NCI-H2171 (cell line): Measurements from ENCODE around the gene APMAP.
A peak's percentile ranks its signal among the peaks of the same experiment; 100 is the strongest.
"Not testable (repeated sequence)": the region's sequence is repeated elsewhere in the genome, so short reads cannot be mapped to it uniquely, and the experiment has no call there.

Experiments
- DNase-seq: peaks from one replicate; lab custom pipeline; 2025; lab: John Stamatoyannopoulos, UW

APMAP gene

DNA sequence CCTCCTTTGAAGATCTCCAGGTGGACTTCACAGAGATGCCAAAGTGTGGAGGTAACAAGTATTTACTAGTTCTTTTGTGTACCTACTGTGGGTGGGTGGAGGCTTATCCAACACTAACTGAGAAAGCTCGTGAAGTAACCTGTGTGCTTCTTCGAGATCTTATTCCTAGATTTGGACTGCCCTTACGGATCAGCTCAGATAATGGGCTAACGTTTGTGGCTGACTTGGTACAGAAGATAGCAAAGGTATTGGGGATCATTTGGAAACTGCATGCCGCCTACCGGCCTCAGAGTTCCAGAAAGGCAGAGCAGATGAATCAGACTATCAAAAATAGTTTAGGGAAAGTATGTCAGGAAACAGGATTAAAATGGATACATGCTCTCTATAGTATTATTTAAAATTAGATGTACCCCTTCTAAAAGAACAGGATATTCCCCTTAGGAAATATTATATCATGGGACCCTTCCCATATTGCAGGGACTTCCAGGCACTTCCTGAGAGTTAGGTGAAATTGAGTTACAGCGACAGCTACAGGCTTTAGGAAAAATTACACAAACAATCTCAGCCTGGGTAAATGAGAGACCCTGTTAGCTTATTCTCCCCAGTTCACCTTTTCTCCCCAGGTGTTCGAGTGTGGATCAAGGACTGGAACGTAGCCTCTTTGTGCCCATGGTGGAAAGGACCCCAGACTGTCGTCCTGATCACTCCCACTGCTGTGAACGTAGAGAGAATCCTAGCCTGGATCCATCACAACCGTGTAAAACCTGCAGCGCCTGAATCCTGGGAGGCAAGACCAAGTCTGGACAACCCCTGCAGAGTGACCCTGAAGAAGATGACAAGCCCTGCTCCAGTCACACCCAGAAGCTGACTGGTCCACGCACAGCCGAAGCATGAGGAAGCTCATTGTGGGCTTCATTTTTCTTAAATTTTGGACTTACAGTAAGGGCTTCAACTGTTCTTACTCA, 61.5 kb downstream of the APMAP start:
- not testable (repeated sequence) for DNase-seq

DNA sequence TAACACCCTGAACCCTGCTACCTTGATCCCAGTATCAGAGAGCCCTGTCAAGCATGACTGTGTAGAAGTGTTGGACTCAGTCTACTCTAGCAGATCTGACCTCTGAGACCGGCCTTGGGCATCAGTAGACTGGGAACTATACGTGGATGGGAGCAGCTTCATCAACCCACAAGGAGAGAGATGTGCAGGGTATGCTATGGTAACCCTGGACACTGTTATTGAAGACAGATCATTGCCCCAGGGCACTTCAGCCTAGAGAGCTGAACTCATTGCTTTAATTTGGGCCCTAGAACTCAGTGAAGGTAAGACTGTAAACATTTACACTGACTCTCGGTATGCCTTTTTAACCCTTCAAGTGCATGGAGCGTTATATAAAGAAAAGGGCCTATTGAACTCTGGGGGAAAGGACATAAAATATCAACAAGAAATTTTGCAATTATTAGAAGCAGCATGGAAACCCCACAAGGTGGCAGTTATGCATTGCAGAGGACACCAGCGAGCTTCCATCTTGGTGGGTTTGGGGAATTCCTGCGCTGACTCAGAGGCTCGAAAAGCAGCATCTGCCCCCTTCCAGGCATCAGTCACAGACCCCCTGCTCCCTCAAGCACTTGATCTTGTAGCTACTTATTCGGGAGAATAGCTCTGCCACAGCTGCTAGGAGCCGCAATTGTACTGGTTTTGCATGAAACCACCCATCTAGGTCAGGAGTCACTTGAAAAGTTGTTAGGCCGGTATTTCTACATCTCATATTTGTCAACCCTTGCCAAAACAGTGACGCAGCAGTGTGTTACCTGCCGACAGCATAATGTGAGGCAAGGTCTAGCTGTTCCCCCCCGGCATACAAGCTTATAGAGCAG, 62.5 kb downstream of the APMAP start:
- DNase-seq = not testable (repeated sequence)

DNA sequence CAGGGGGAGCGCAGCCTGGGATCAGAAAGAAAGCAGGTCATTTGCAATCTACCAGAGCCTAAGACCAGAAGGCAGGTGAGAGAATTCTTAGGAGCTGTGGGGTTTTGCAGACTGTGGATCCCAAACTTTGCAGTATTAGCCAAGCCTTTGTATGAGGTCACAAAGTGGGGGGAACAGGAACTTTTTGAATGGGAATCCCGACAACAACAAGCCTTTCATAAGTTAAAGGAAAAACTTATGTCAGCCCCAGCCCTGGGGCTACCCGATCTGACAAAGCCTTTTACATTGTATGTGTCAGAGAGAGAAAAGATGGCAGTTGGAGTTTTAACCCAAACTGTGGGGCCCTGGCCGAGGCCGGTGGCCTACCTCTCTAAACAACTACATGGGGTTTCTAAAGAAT, 63.3 kb downstream of the APMAP start:
- not testable (repeated sequence) for DNase-seq

DNA sequence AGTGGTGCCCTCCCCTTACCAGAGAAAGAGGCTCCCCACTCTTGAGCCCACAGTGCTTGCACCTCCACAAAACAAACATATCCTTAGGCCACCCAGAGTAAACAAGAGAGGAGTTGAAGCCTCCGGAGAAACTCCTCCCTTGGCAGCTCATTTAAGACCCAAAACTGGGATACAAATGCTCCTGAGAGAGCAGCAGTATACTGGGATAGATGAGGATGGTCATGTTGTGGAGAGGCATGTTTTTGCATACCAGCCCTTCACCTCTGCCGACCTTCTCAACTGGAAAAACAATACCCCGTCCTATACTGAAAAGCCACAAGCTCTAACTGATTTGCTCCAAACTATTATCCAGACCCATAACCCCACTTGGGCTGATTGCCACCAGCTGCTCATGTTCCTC, 71.8 kb downstream of the APMAP start:
- not testable (repeated sequence) for DNase-seq

DNA sequence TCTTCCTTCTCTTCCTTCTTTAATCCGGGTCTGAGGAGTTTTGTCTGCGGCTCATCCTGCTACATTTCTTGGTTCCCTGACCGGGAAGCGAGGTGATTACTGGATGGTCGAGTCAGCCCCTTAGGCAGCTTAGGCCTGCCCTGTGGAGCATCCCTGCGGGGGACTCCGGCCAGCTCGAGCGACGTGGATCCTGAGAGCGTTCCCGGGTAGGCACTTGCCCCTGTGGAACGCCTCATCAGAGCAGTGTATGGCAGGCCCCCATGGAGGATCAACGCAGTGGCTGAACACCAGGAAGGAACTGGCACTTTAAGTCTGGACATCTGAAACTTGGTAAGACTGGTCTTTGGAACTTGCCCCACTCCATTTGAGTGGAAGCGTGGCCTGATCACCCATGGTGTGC, 72.9 kb downstream of the APMAP start:
- not testable (repeated sequence) for DNase-seq

DNA sequence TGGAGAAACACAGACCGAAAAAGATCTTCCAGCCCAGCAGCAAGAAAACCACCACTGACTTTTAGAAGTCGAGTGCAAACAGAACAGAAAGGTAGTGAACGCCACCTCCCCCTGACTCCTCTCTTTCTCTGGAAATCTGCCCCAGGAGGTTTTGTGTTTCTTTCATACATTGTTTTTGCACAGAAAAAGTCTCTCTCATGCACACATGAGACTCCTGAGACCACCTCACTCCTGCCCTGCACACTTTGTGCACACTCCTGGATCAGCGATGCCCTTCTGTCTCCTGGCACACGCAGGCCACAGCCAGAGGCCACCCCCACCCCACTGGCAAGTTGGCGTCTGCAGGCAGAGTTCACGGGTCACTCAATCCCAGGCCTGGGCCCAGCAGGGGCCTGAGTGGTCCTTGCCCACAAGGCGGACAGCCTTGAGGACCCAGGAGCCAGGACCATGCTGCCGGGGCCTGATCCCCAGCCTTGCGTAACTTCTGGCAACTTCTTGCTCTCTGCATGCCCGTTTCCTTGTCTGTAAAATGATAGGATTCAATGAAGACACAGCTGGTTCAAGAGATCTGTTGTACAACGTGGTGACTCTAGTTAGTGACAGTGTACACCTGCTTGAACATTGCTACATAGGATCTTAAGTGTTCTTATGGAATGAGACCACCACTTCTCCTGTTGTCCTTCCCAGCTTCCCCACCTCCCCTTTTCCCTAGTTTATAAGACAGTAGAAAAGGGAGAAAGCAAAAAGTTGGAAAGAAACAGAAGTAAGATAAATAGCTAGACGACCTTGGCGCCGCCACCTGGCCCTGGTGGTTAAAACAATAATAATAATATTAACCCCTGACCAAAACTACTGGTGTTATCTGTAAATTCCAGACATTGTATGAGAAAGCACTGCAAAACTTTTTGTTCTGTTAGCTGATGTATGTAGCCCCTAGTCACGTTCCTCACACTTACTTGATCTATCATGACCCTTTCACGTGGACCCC, 73.7 kb downstream of the APMAP start:
- DNase-seq = no peak

DNA sequence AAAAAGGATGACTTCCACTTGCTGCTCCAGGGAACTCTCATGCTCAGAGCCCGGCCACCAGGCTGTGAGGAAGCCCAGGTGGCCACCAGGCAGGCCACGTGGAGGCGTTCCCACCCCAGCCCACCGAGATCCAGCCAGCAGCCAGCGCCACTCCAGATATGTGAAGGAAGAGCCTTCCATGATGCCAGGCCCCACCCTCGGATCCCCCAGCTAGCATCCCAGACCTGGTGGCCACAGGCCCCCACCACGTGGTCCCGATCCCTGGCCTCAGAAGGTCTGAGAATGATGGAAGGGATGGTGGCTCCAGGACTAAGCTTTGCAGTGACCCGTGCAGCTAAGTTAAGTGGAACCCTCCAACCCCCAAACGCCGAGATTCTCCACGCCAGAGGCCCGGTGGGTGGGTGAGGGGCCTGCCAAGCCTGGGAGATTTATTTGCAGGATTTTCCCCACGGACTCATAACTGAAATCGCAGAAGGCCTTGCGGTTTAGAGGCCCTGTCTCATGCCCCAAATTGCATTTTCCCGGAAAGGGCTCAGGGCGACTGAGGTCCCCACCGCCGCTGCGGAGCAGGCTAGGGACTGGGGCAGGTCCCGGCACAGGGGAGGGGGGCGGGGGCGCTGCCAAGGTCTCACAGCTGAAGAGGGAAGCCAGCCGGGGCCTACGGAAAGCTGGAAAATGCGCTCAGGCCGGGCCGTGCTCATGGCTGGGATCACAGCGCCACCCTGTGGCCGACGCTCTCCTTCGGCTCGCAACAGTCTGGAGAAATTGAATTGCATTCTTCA, 74.6 kb downstream of the APMAP start:
- peak; percentile 89 for DNase-seq

DNA sequence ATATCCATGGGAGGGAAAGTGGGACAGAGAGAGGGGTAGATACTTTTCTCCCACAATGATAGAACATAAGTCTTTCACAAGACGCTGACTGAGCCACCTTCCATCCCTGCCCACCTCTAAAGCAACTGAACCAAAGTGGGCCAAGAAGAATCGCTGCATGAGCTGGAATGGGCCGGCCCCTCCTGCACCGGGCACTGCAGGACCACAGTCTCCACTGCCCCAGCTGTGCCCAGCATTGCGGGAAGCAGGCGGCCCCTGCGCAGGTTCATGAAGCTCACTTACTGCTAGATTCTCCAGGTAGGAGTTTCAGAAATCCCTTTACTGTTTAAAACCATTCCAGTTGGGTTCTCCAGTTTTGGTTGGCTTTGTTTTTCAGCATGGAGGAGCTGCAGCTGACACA, 75.5 kb downstream of the APMAP start:
- DNase-seq = no peak

DNA sequence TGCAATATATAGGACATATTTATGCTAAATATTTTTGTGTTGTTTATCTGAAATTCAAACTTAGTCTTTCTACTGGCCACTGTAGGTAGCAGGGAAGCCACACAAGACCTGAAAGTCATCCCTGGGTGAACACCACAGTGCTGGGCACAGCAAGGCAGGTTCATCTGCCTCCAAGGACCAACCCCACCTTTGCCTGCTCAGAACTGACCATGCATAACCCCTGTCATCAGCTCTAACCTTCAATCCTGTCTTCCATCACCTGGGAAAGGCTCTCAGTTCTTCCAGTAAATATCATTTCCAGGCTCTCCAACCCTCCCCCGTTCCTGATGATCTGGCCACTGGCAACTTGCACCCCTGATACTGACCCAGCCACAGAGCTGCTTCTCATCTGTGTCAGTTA, 76.1 kb downstream of the APMAP start:
- no peak for DNase-seq

DNA sequence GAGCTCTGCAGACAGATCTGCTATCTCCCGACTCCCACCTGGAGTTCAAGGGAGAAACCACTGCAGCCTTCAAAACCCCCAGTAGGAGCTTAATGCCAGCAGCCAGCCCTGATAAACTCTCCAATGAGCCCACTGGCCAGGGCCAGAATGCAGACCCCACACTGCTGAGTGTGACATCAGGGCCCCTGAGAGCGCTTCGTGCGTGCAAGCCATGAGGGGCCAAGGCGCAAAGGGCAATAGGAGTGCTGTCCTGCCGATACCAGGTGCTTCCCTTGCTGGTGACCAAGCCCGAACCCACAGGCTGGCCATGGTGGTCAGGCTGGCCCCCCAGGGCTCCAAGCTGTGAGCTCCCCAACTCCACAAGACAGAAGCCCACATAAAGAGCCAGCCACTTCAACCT, 76.7 kb downstream of the APMAP start:
- no peak for DNase-seq

DNA sequence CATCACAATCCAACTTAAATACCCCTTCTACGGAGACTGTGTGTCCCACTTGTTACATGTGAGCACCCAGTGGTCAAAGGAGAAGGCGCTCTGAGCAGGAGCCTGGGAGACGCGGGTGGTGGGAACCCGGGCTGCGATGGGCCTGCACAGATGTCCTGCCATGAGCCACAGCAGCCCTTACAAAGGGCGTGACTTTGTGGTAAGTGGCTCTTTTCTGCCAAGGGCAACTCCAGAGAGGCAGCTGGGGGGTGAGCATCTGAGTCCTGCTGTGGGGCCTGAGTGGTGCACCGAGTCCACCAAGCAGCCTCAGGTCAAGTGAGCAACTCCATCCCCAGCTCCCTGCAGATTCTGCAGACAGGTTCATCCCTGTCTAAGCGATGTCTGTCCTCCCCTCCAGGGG, 77.1 kb downstream of the APMAP start:
- DNase-seq = no peak

DNA sequence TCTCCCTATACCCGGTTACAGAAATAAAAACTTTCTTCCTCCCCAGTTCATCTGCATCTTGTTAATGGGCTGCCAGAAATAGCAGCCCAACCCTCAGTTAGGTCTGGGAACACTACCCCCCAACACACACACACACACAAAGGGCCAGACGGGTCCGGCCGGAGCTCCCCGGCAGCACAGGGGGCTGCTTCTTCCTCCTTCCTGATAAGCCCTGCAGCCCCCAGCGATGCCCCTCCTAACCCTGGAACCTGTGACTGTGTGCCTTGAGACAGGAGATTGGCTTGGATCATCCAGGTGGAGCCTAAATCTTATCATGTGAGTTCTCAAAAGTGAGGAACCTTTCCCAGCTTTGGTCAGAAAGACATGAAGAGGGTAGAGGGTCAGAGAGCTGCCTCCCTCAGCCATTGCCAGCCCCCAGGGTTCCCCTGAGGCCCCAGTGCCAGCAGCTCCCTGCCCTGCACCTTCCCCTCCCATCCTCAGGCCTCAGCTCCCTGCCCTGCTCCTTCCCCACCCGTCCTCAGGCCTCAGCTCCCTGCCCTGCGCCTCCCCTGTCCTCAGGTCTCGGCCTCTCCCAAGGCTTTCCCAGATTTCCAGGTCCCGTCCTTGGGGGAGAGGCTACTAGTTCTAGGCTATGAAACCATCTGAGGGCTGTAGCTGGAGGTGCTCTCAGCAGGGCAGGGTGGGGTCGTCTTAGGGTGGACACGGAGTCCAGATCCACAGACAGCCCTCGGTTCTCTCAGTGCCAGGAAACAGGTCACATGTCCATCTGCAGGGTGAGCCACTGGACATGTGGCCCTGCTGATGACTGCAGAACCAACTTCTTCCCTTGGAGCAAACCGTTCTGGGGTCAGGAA, 77.9 kb downstream of the APMAP start:
- DNase-seq = no peak

DNA sequence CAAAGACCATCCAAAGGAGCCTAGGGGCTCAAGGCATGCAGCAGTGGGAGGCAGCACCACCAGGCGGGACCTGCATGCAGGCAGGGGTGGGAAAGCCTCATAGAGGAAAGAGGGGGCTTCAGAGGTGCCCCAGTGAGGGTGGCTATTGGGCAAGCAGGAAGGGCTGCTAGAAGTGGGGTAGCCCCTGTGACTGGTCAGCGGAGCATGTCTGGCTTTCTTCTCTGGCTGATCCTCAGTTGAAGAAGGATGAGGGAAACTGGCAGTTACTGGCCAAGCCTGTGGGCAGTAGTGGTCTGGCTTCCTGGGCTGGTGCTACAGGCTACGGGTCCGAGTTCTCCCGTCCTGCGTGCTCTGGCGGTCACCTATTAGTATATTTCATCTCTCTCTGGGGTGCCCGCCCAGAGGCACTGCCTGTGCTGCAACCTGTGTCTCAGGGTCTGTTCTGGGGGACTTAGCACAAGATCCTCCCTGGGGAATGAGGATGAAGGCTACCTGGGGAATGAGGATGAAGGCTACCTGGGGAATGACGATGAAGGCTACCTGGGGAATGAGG, 79.4 kb downstream of the APMAP start:
- DNase-seq = no peak
